ENCODE measurements around the gene TMEM184A. TPM values are rescaled to one million over a fixed set of nuclear protein-coding genes. Genes with fewer than 3 reads are reported as not detected.

The TMEM184A gene
- total and polyA plus RNA-seq, 2 of the 13 experiments (the other 11 are each of a cell fraction or from before 2014, with no cell fraction given), result 9.5 to 20.4 TPM

- intact Hi-C loops (cut with micrococcal nuclease; ENCODE audit: unreplicated experiment) (no loop called here), in situ Hi-C loops (cut with HindIII; ENCODE audit: extremely low pct_ligation_motif_present, low pct_unique_long_range_greater_than_20kb) (no loop called here)
- peaks cover 44% of the 10 kb centered on the region for H3K4me1 ChIP-seq (ENCODE audit: insufficient read depth, low read length)
- 37% methylated on average over 10 of the region's 18 CpGs for WGBS (ENCODE audit: low lambda C conversion rate)
- no peak for DNase-seq (ENCODE audit: low spot score)
- H4K20me1 ChIP-seq (ENCODE audit: insufficient read depth, low read length), result no peaks in the 10 kb centered on the region
- POLR2A ChIA-PET, result no interaction called here
- no peak overlapping the region for H3K9ac ChIP-seq (ENCODE audit: insufficient read depth, low read depth, low read length)
- no peak overlapping the region for H3K27ac ChIP-seq (ENCODE audit: extremely low read length, insufficient read depth, low read length)
- H3K79me2 ChIP-seq (ENCODE audit: insufficient read depth, low read length), result no peaks in the 10 kb centered on the region
- ATAC-seq, result no peak
- H3K4me2 ChIP-seq (ENCODE audit: low read depth, low read length), result no peak overlapping the region
- no peaks in the 10 kb centered on the region for H3K9me3 ChIP-seq (ENCODE audit: low read length)
- FAIRE-seq, result no peak
- H3K4me3 ChIP-seq (replicated peaks in 1 of 3; ENCODE audit: insufficient read depth in 1 of 3, low read depth in 2 of 3, low read length in 3 of 3), result no peak overlapping the region
- H3K27me3 ChIP-seq (ENCODE audit: control insufficient read depth in 1 of 2, insufficient read depth in 2 of 2, low read length in 2 of 2), result peaks cover 8 to 15% of the 10 kb centered on the region in 2 experiments; a peak in 2 of 5 replicates
- peaks cover 2 to 10% of the 10 kb centered on the region in 2 experiments; a peak in 2 of 5 replicates for H3K36me3 ChIP-seq (replicated peaks in 1 of 2; ENCODE audit: control insufficient read depth in 1 of 2, insufficient read depth in 2 of 2, low read length in 2 of 2)
- no TSS peak for BruUV-seq (replicated peaks)
- no peak overlapping the region for H2AFZ ChIP-seq (ENCODE audit: low read length)
- CTCF ChIA-PET (ENCODE audit: low intra/inter-chr PET ratio, low total read pairs), result no interaction called here
- TF ChIP-seq NPAS2 (CRISPR knock-in tag; IDR thresholded peaks at IDR 0.05; ENCODE audit: borderline replicate concordance) (no peak), MAFG (CRISPR knock-in tag; IDR thresholded peaks at IDR 0.05) (no peak), ZNF775 (CRISPR knock-in tag; IDR thresholded peaks at IDR 0.05; ENCODE audit: borderline replicate concordance) (no peak), NR2C2 (CRISPR knock-in tag; IDR thresholded peaks at IDR 0.05; ENCODE audit: borderline replicate concordance) (0 out of 2 replicates have a peak, but pooled peaks have one; percentile 0), HDAC2 (CRISPR knock-in tag; IDR thresholded peaks at IDR 0.05) (no peak), ZNF660 (CRISPR knock-in tag; IDR thresholded peaks at IDR 0.05; ENCODE audit: borderline replicate concordance, low read depth) (no peak), ZKSCAN1 (IDR thresholded peaks at IDR 0.05; ENCODE audit: low read length) (no peak), ZBTB2 (CRISPR knock-in tag; IDR thresholded peaks at IDR 0.05; ENCODE audit: low read depth) (no peak), XBP1 (CRISPR knock-in tag; IDR thresholded peaks at IDR 0.05) (no peak), ZBTB40 (IDR thresholded peaks at IDR 0.05) (no peak), ZBTB40 (CRISPR knock-in tag; IDR thresholded peaks at IDR 0.05) (no peak), ZSCAN22 (CRISPR knock-in tag; IDR thresholded peaks at IDR 0.05) (peak; percentile 91), KAT2B (IDR thresholded peaks at IDR 0.05; ENCODE audit: borderline replicate concordance, low read depth, low read length) (no peak)
Observed at GRCh38 chr7:1562597-1563051, 6.6 kb upstream of the TMEM184A start.

Measured in HepG2 (cell line).